GM19372 (cell line): ENCODE measurements around the gene GPC3.

Experiments used
- ATAC-seq: cut with Tn5 transposase; IDR thresholded peaks from one replicate; pipeline ENCODE4 v1.9.1; 2021; ENCODE audit warnings: mild to moderate bottlenecking, low read depth, moderate library complexity; ENCODE audit not compliant: unreplicated experiment

Gene GPC3

DNA sequence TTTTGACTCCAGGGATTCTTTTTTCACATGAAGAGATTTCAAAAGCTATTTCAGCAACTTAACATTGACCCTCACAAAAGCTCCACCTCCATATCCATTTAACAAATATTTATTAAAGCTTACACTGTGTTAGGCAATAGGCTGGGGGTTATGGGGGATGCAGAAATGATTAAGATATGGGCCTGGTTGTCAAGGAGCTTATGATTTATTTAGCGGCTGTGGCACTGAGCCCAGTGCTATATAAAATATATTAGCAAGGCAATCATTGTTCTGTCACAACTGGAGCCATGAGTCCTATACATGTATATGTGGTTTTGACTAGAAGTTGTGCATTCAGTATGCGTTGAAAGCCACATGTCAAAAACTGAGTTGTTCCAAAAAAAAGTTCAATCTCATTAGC, 131.1 kb downstream of the GPC3 start:
- no peak for ATAC-seq

DNA sequence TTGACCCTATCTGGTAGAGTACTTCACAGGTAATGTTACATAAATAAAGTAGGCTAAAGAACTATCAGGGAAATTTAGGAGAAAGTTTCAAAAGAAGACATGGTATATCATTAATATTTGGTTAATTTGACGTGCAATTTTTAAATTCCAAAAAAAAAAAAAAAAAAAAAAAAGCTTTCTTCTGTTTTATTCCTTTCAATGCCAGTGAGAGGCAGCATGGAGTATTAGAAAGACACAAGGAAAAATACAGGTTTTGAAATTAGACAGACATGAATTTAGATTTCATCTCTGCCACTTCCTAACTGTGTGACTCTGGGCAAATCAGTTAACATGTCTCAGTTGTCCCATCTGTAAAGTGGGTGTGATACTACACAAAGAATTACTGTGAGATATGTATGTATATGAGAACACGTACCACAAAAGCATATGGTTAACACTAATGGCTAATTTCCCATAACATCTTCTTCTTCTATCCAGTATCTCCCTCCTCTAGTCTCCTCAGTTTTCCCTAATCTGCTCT, 132.5 kb downstream of the GPC3 start:
- no peak for ATAC-seq

DNA sequence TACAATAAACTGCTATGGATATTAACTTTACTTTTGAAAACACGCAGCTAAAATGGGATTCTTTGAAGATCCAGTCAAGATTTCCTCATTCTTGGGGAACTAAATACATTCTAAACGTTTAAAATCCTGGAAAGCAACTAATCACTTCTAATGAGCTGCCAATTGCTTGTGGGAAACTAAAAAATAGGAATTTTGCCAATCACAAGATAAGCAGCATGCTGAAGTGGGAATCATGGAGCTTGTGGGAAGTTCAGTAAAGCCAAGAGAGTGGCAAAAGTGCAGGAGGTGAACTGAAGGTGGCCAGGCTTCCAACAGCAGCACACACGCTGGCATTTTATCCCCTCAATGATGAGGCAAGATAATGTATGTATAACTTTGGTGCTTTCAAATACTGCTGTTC, 133.0 kb downstream of the GPC3 start:
- no peak for ATAC-seq

DNA sequence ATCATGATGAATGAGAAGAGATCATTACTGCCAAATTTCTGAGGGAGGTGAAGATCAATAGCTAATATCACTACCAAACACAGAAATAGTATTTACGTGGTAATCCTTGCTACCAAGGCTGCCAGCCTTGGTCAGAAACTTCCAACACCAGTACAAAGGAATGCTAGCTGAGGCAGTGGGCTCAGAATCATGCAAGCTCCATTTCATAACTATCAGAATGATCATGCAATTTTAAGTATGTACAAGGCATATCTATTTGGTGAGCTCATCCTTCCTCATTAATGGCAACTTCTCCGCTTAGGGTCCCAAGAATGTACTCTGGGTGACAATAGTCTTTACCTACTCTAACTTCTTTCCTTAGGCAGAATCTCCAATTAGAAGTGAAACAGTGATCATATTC, 135.0 kb downstream of the GPC3 start:
- ATAC-seq: no peak

DNA sequence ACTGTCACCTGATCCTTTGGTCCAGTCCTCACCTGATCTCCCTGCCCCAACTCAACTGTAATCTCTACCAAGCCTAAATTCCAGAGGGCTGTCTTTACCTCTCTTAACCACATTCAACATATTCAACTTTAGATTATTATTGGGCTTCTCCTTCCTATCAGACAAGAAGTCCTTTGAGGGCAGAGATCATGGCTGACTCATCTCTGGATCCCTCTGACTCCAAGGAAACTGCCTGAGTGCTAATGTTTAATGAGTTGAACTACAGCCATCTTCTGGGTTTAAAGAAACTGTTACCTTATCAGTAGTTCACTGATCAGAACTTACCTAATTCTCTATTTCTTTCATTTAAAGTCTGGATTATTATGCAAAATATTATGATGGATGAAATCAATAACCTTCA, 135.7 kb downstream of the GPC3 start:
- ATAC-seq: no peak

DNA sequence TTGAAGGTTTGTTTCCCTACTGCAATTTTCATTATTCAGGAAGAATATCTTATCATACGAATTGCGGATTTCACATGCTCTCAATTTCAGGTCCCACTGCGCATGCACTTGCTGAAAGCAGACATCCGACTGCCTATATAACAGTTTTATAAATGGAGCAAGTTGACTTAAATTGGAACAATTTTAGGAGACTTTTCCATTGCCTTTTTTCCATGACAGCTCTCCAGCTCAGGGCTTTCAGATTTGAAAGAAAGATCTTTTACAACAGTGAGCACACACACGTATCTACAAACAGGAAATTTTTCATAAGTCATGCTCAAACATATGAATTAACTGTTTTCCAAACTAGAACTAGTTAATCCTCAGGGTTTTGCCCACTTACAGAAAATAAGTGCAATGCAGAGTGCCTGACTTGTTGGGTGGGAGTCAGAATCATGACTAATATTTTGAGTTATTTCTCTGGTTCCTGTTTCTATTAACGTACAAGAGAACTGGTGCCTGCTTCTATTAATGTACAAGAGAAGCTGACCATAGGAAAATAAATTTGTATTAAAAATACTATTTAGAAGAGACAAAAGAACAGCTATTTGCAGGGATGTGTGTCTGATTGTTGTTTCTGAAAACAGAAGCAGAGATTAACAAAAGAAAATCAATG, 137.9 kb downstream of the GPC3 start:
- ATAC-seq: peak; percentile 63

DNA sequence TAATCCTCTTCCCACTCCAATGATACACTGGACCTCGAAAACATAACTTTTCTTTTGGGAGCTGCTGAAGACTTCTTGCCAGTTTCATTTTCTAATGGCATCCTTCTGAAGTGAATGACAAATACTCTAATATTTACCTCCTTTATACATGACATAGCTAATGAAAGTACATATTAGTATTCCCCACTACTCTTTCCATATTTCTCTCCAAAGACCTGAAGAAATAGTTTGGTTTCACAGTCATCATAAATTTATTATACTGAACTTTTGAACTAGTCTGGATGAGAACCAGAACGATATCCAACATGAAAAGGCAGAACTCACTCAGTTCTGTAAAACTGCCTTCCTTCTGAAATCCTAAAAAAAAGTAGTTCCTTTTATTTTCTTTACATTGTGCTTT, 139.1 kb downstream of the GPC3 start:
- ATAC-seq: no peak

DNA sequence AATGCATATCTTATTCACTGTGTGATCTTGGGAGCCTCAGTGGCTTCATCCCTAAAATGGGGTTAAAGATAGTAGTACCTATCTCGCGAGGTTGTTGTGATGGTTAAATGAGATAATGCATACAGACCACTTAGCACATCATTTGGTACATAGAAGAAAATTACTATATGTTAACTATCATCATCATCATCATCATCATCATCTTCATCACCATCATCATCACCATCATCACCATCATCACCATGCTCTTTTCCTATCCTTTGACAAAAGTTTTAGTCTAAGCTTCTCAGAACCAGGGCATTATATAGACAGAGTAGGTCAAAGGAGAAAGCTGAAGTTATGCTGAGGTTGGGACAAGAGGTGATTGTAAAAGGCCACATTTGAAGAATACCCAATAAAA, 145.0 kb downstream of the GPC3 start:
- no peak for ATAC-seq

DNA sequence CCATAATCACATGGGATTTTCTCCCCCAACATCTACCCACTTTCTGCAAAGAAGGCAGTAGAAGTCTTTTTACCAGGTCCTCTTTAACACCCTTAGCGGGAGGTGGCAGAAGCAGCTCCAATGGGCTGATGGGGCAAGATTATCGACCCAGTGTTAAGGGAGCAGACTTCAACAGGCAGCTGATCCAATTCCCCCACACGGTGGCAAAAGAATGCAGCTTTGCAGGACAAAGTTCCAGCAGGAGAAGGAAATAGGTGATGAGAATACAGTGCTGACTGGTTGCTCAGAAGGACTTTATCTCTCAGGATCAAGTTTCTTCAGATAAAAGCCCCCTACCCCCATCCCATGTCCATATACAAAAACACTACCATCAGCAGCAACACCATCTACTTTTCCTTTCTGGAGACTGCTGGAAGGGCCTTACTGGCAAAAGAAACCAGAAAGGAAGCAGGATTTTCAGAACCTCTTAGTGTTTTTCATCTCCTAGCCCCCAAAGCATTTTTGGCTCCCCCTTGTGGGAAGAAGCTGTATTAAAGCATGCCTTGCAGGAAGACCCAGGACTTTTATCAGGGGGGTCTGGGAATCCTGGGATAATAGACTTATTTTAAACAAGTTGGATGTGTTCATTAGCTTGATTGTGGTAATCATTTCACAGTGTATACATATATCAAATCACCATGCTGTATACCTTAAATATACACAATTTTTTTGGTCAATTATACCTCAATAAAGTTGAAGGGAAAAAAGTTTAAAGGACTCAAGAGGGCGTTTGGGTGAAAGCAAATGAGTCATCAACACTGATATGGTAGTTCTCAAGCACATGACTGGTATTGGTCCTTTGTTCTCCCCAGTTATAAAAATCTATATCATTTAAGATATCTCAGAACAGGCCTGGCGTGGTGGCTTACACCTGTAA, 146.4 kb downstream of the GPC3 start:
- no peak for ATAC-seq

DNA sequence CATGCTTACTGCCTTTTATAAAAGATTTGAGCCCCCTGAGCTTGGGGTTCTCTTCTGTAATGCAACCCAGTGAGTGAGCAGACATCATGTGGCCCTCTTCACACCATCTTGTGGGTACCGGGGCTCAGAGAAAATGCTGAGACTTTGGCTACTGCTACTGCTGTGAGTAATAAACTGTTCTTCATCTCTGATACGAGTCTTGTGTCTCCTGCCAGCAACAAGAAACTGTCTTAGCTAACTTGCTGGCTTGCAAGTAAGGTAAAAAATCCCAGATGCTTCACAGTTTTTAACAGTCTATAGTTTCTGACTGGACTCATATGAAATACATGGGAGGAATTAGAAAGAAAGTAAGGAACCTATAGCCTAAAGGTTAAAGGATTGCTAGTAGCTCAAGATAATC, 148.3 kb downstream of the GPC3 start:
- ATAC-seq: no peak

DNA sequence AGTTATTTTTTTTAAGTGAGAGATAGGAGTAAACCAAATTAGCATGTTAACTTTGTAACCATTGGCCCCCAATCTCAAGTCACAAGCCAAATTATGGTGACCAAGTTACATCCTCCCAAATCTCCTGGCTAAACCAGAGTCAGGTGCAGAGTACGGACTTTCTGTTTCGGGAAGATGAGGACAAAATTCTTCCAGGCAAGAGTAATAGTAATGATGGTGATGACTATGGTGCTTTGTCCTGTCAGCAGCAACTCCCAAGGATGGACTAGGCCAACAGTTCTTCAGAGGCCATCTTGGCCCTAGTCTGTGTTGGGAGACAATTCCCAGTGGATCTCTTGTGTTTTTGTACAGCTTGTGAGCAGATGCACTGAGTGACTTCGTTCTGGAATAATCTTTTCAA, 148.8 kb downstream of the GPC3 start:
- no peak for ATAC-seq

DNA sequence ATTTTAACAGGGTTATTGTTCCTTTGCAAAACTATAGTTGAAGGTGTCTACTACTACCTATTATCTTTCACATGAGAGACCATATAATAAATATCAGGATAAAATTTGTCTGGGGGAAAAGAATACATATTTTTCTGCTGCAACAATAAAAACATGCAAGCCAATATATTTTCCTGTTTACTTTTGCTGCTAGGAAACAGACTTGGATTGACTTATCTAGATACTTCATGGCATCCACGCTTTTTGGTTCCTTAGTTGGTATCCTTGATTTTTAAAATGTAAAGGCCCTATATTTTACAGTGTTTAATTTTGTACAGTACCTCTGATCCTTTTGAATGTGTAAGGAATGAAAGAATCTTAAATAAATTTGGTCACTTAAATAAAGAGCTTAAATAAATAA, 150.6 kb downstream of the GPC3 start:
- ATAC-seq: no peak

DNA sequence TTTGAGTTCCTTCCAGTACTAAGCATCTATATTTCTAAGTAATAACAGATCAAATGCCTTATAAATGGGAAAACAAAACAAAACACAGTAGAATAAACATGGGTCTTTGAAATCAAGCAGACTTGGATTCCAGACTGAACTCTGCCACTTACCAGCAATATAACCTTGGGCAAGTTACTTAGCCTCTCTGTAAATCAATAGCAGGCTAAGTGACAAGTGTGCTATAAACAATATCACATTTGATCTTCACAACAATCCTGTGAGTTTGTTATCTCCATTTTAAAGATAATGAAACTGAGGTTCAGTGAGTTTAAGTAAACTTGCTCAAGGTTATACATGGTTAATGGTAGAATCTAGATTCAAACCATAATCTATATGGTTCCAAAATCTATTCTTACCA, 165.8 kb downstream of the GPC3 start:
- no peak for ATAC-seq

DNA sequence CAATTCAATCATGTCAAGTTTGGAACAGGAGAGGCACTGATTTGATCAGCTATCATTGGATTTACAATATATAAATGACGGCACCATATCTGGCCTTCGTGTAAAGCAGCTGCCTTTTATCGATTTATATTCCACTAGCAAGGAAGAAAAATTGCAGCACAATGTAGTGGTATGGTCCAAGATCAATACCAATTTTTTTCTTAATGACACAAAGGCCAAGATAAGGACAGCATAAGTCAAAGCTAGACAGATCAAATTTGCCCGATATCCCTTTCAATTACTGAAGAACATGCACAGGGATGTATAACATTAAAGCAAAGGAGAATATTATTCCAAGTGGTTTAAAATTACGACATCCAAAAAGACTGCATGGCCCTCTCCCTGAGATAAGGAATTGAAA, 167.4 kb downstream of the GPC3 start:
- ATAC-seq: no peak

DNA sequence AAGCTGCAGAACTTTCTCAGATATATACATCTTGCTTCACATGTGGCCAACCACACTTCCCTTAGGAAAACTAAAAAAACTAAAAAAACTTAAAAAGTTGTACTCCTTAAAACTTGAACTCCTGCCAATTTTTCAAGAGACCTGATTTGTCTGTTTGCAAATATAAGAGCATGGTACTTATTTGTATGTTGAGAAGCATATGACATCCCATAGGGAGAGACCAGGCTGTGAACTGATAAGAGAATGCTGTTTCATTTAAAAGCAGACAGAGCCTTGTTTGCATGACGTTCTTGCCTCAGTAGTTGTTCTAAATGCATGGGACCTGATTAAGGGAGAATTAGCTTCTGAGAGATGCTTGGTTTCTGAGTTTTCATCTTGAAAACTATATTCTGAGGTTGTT, 169.9 kb downstream of the GPC3 start:
- no peak for ATAC-seq

DNA sequence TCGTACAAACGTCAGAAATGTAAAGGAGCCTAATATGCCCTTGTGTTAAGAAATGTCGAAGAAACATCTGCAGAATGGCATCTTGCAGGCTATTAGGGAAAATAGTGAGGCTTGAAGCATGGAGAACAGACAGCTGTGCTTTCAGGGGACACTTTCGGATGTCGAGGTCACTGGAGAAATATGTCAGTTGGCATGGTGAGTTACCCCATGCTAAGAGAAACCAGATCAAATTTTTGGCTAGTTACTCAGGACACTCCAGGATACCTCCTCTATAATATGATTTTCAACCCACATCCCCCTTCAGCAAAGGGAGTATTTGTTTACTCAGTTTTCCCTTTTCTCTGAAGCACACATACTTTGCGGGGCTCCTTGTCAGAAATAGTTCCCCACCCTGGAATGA, 171.4 kb downstream of the GPC3 start:
- ATAC-seq: no peak

DNA sequence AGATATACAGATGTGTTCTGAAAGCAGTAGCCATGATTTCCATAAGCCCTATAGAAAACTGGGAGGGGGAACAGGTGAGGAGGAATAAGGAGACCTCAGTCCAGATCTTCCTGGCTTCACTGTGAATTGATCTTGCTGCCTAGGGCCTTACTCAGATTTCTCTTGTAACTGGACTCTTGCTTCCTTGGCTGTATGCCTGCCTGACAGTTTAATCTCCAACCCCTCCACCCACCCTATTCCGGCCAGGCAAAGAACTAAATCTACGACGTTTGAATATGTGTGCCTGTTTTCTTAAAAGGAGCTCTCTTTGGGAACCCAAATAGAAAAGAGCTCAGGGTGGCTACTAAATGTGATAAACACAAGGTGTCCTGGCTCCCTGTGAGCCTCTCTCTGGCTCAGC, 173.0 kb downstream of the GPC3 start:
- ATAC-seq: no peak

DNA sequence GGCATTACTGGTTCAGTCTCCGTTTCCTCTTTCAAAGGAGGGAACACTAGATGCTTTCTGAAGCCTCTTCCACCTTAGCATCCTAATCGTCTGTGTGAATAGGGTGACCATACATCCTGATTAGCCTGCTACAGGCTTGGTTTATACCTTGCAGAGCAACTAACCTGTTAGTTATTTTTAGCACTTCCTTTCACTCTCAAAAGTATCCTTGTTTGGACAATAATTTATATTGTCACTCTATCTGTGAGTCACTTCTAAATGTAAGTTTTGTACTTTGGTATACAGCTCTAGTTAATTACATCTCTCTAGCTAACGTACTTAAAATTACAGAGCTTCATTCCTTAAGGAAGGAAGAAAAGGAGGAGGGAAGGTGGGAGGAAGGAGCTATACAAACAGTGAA, 174.5 kb downstream of the GPC3 start:
- ATAC-seq: no peak

DNA sequence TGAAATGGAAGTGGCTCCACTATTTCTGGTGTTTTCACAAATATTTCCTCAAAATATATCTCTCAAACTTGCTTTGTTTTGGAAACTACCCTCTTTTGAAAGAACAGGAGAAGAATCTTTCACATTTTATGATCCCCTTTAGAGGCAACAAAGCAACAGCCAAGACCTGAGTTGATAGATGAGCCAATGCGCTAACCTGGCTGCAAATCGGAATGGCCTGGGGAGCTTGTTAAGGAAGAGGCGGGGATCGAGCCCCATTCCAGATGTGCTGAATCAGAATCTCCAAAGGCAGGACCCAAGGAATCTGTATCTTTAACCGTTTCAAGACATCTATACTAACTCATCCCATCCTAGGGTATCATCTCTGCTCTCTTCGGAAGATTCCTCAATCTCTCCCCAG, 181.3 kb downstream of the GPC3 start:
- no peak for ATAC-seq

DNA sequence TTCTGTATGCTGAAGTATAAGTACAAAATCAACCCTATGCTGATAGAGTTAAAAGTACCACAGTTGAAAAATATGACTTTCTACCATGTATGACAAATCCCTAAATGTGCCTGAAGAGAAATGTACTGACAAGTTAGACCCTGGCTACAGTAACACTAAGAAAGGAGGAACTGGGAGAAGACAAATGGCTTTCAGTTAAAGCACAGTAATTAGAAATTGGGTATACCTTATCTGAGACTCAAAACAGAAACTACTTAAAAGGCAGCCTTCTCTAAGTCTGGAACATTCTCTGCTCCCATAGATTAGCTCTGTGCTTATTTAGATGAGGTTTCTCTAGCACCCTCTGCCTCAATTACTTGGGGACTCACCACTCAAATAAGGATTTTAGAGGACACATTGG, 189.1 kb downstream of the GPC3 start:
- ATAC-seq: no peak

DNA sequence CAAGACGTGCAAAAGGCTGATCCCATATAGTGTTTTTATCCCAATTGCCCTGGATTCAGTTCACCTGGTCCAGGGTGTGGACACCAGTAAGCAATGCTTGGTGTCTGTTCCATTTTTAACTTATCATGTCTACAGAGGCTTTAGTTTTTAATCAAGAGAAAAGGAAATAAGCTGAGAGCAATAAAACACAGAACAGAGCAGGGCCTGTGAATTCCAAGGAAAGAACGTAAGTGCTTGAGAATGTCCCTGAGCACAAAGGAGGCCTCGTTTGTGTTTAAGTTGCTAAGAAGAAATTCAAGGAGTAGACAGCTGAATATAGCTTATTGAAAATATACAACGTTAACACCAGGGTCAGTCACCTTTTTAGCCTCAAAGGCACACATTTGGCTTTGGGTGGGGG, 191.3 kb downstream of the GPC3 start:
- no peak for ATAC-seq

DNA sequence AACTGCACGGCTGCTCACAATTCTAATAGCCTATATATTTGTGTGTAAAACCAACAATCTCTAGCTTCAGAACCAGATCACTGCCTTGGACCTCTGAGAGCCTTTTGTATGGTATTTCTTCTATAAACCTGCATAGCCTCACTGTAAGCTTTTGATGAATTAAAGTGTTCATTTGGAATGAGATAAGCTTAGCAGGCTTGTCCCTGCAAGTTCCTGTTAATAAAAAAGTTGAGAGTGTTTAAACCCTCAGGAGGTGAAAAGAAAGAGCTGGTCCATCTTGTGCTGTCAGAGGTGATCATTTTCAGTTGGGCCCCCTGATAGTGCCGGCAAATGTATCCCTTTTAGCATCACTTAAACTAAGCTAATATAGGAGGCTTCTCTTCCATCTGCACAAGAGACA, 191.8 kb downstream of the GPC3 start:
- no peak for ATAC-seq
